Vagina (tissue), 2 donors: ENCODE results near the gene CCDC57. TPM values are rescaled to one million over a fixed set of nuclear protein-coding genes. Genes with fewer than 3 reads are reported as not detected.
A peak's percentile ranks its signal among the peaks of the same experiment; 100 is the strongest.

Source experiments
- DNase-seq, 2 donors: peaks; one replicate each; pipeline ENCODE4 v3.0.0-alpha.2; 2017; ENCODE audit errors: extremely low spot score in 2 of 2
- H3K27ac ChIP-seq: fragments of 200-600 bp; sonication (generic); one replicate; pipeline ENCODE4 v1.5.1; 2019
- H3K27me3 ChIP-seq: fragments of 200-600 bp; sonication (generic); one replicate; pipeline ENCODE4 v1.5.1; 2019
- H3K36me3 ChIP-seq, 2 donors: fragments of 200-600 bp; sonication (generic); one replicate each; pipeline ENCODE4 v1.5.1; 2017 to 2019
- H3K4me1 ChIP-seq: fragments of 200-600 bp; sonication (generic); one replicate; pipeline ENCODE4 v1.5.1; 2019
- H3K4me3 ChIP-seq, 2 donors: fragments of 200-600 bp; sonication (generic); 1 replicate in 1 of 2; 2 replicates in 1 of 2; pipeline ENCODE4 v1.5.1; 2016 to 2019
- H3K9me3 ChIP-seq: fragments of 200-600 bp; sonication (generic); one replicate; pipeline ENCODE4 v1.5.1; 2019
- POLR2A ChIP-seq, 2 donors: fragments of 450-650 bp; IDR thresholded peaks; one replicate each; pipeline ENCODE4 v1.6.1; 2017; ENCODE audit warnings: antibody characterized with exemption in 2 of 2, mild to moderate bottlenecking in 2 of 2, moderate library complexity in 2 of 2
- POLR2AphosphoS5 ChIP-seq, 2 donors: sonication (generic); formaldehyde crosslinking; IDR thresholded peaks; one replicate each; pipeline ENCODE4 v1.9.0; 2017; ENCODE audit warnings: antibody characterized with exemption in 2 of 2, mild to moderate bottlenecking in 2 of 2, low read depth in 1 of 2; ENCODE audit not compliant: insufficient read depth in 1 of 2
- intact Hi-C: fragments of 100-400 bp; cut with DNase I; formaldehyde crosslinking; loops from one replicate; pipeline ENCODE4 v1.15.1; 2023
- total RNA-seq: library from RNA; depleted of rRNA; stranded (reverse); fragments of >200 nt; gene quantifications from one replicate; pipeline ENCODE4 v1.2.3, GENCODE V29; 2016
- TF ChIP-seq, protein P1 (sequence below), 3 experiments: fragments of 450-650 bp in 2 of 3; fragments of 200-600 bp in 1 of 3; sonication (generic) in 1 of 3; IDR thresholded peaks; one replicate each; pipeline ENCODE4 v1.5.1; 2017 to 2019; ENCODE audit warnings: antibody characterized with exemption in 3 of 3, mild to moderate bottlenecking in 2 of 3, moderate library complexity in 2 of 3

Gene CCDC57
- total RNA-seq, 1 donor from 2014 or later = 26.5 TPM

DNA sequence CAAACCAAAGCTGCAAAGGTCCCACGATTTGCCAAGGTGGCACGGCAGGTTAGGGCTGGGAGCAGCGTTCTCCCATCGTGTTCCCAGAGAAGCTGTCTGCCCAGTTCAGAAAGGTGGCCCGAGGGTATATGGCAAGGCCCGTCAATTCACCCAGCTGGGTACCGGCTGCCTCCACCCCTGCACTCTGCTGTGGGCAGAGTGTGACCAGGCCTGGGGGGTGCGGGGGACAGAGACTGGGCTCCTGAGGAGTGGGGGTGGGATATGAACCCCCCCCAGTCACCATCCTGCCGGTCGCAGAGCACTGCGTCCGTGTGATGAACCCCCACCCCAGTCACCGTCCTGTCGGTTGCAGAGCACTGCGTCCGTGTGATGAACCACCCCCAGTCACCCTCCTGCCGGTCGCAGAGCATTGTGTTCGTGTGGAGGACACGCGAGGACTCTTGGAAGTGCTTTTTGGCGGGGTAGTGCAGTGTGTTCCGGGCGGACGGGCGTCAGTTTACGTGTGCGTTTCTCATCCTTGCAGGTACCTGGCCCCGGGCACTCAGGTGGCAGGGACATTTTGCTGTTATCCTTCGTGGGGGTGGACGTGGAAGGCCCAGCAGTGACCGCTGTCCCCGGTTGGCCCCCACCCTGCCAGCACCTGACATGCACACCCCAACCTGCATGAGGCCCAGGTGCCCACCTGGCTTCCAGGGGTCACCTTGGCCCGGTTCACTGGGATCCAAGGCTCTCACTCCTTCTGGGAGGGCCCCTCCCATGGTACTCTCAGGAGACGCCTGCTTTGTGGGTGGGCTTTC, 111.9 kb downstream of the CCDC57 start:
- no peak for DNase-seq
- no peaks in the 10 kb centered on the region for H3K27me3 ChIP-seq
- TF ChIP-seq POLR2AphosphoS5 (IDR thresholded peaks at IDR 0.05; ENCODE audit: insufficient read depth in 1 of 2, low read depth in 1 of 2) = no peak
- no peak for TF ChIP-seq POLR2A (IDR thresholded peaks at IDR 0.05)
- TF ChIP-seq, protein P1, sequence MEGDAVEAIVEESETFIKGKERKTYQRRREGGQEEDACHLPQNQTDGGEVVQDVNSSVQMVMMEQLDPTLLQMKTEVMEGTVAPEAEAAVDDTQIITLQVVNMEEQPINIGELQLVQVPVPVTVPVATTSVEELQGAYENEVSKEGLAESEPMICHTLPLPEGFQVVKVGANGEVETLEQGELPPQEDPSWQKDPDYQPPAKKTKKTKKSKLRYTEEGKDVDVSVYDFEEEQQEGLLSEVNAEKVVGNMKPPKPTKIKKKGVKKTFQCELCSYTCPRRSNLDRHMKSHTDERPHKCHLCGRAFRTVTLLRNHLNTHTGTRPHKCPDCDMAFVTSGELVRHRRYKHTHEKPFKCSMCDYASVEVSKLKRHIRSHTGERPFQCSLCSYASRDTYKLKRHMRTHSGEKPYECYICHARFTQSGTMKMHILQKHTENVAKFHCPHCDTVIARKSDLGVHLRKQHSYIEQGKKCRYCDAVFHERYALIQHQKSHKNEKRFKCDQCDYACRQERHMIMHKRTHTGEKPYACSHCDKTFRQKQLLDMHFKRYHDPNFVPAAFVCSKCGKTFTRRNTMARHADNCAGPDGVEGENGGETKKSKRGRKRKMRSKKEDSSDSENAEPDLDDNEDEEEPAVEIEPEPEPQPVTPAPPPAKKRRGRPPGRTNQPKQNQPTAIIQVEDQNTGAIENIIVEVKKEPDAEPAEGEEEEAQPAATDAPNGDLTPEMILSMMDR (IDR thresholded peaks at IDR 0.05) = no peak
- H3K36me3 ChIP-seq = peaks cover 0 to 4% of the 10 kb centered on the region in 2 donors
- peak overlapping the region; percentile 32 for H3K27ac ChIP-seq
- H3K4me3 ChIP-seq = no peak overlapping the region
- peaks cover 77% of the 10 kb centered on the region for H3K4me1 ChIP-seq
- H3K9me3 ChIP-seq = no peaks in the 10 kb centered on the region
- intact Hi-C loops = no loop called here

DNA sequence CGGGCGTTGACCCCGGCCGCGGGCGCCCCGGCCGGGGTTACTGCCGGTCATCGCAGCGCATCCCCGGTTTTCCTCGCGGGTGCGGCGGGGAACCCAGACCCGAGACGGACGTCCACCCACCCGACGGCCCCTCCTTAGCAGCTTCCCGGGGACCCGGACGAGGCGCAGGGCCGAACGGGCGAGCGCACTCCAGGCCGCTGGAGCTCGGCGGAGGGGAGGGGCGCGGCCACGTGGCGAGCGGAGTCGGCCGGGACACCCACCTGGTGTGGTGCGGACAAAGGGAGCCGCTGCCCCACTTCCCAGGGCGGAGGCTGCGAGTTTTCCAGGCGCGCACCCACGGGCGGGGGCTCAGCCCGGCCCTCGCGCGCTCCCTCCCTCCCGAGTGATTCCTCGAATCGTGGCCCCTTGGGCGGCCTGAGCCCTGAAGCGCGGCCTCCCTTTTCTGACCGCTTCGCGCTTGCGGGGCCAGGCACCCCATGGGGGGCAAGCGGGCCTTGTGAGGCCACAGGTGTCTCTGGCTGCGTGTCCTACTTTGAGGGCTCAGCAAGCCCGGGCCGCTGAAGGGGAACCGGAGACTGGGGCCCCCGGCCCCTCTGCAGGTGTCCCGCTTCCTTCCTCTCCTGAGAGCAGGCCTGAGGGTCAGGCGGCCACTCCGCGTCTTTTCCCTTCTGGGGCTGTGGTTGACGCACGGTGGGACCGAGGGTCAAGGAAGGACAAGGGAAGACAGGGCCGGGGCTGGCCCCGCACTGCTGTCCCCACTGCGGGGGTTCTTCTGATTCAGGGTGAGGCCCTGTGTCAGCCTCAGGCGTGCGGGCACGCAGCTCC, 113.5 kb downstream of the CCDC57 start:
- TF ChIP-seq POLR2A (IDR thresholded peaks at IDR 0.05) = no peak
- TF ChIP-seq, protein P1 (IDR thresholded peaks at IDR 0.05) = no peak
- TF ChIP-seq POLR2AphosphoS5 (IDR thresholded peaks at IDR 0.05; ENCODE audit: insufficient read depth in 1 of 2, low read depth in 1 of 2) = no peak
- Histone ChIP-seq H3K36me3 (peaks cover 0 to 20% of the 10 kb centered on the region in 2 donors), H3K27ac (peak overlapping the region; percentile 93), H3K9me3 (no peaks in the 10 kb centered on the region), H3K4me1 (peaks cover 68% of the 10 kb centered on the region), H3K27me3 (no peaks in the 10 kb centered on the region), H3K4me3 (peak overlapping the region; percentile 63 to 98)
- intact Hi-C loops = loop anchor here (5.0 kb wide), 1 partner anchor 67 kb away; the partner anchor contains the start of gene RAC3
- DNase-seq = no peak

DNA sequence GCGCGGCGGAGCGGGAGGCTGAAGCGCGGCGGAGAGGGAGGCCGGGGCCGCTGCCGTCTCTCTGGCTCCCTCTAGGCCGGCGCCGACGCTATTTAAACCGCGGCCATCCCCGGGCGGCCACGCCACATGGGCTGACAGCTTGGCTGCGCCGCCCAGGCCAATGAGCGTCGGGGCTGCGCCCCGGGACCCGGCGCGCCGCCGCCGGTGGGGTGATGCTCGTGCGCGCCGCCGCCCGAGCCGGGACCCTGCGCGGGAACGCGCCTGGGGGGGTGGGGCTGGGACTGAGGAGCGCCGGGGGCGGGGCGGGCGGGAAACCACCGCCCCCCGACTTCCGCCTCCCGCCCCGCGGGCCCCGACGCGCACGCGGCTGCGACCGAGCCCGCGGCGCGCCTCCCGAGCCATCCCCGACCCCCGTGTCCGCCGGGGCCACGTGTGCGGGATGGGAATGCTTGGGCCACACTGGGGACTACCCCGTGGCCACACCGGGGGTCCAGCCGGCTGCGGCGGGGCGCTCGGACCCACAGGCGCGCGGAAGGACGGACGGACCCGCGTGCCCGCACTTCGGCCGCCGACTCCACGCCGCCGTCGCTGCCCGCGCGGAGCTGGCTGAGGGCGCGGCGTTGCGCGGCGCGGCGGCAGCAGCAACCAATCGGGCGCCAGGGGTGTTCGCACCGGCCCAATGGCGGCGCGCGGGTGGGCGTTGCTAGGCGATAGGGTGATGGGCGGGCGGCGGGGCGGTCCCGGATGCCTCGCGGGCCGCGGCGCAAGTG, 114.3 kb downstream of the CCDC57 start, which contains the start of gene FASN:
Gene FASN (minus strand): TSS at position 68 of the 770 bp plus-strand sequence. CDS start 1,791 bp downstream, outside the sequence.
- H3K4me1 ChIP-seq = peaks cover 60% of the 10 kb centered on the region
- H3K36me3 ChIP-seq = peaks cover 0 to 28% of the 10 kb centered on the region in 2 donors
- no peak for DNase-seq
- peak within 1 kb of the TSS; percentile 93 for H3K27ac ChIP-seq
- no peaks in the 10 kb centered on the region for H3K9me3 ChIP-seq
- TF ChIP-seq POLR2A (IDR thresholded peaks at IDR 0.05) = peak in 1 of 2 donors; percentile 96
- TF ChIP-seq, protein P1 (IDR thresholded peaks at IDR 0.05) = no peak
- peak in 1 of 2 donors; percentile 60 for TF ChIP-seq POLR2AphosphoS5 (IDR thresholded peaks at IDR 0.05; ENCODE audit: insufficient read depth in 1 of 2, low read depth in 1 of 2)
- H3K27me3 ChIP-seq = no peaks in the 10 kb centered on the region
- intact Hi-C loops = loop anchor here (5.0 kb wide), 1 partner anchor 66 kb away; the partner anchor contains the start of gene RAC3
- H3K4me3 ChIP-seq = peak within 1 kb of the TSS; percentile 63 to 98

DNA sequence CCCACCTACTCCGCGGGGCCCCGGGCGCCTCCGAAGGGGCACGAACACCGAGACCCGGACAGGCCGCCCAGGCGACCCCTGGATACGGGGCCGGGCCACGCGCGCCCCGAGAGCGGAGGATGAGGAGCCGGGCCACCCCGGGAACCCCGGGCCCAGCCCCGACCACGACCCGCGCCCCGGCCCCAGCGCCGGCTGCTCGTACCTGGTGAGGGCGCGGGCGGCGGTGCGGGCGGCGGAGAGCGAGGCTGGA, 114.8 kb downstream of the CCDC57 start:
- Histone ChIP-seq H3K27me3 (no peaks in the 10 kb centered on the region), H3K9me3 (no peaks in the 10 kb centered on the region), H3K36me3 (peaks cover 0 to 33% of the 10 kb centered on the region in 2 donors), H3K4me3 (peak overlapping the region; percentile 63 to 98), H3K27ac (peak overlapping the region; percentile 93), H3K4me1 (peaks cover 55% of the 10 kb centered on the region)
- no peak for DNase-seq
- intact Hi-C loops = loop anchor here (5.0 kb wide), 1 partner anchor 66 kb away; the partner anchor contains the start of gene RAC3
- no peak for TF ChIP-seq POLR2AphosphoS5 (IDR thresholded peaks at IDR 0.05; ENCODE audit: insufficient read depth in 1 of 2, low read depth in 1 of 2)
- TF ChIP-seq, protein P1 (IDR thresholded peaks at IDR 0.05) = no peak
- no peak for TF ChIP-seq POLR2A (IDR thresholded peaks at IDR 0.05)
